ENCODE measurements around the gene CRYBG2.

DNA sequence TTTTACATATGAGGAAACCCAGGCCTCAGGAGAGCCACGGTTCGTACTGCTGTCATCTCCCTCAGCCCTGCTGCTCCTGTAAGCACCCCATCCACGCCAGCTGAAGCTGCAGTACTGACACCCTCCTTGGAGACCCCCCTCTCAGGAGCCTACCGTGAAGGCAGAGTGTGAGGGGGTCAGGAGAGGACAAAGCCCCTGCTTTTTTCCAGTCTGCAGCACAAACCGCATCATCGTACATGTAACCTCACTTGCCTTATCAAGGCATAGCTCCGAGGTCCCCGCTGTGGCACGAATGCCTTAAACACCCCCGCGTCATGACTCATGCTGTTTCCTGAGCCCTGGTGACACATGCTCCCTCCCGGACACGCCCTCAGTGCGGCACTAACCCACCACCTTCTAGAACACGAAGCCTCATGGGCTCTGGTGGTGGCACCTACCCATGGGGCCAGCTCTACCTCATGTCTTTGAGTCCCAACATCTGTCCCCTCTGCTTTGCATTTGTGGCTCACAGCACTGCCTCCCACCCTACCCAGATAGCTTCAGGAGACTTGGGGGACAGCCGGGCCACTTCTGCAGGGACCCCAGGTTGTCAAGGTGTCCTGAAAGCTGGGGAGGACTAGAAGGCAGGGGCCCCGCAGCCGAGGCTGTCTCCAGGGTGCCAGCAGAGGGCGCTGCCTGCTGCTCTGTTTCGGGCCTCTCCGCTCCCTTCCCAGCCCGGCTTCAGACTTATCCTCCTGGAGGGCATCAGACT, 69.2 kb downstream of the CRYBG2 start:
- TF ChIP-seq POLR2A (IDR thresholded peaks at IDR 0.05): no peak
- TF ChIP-seq, protein P1, sequence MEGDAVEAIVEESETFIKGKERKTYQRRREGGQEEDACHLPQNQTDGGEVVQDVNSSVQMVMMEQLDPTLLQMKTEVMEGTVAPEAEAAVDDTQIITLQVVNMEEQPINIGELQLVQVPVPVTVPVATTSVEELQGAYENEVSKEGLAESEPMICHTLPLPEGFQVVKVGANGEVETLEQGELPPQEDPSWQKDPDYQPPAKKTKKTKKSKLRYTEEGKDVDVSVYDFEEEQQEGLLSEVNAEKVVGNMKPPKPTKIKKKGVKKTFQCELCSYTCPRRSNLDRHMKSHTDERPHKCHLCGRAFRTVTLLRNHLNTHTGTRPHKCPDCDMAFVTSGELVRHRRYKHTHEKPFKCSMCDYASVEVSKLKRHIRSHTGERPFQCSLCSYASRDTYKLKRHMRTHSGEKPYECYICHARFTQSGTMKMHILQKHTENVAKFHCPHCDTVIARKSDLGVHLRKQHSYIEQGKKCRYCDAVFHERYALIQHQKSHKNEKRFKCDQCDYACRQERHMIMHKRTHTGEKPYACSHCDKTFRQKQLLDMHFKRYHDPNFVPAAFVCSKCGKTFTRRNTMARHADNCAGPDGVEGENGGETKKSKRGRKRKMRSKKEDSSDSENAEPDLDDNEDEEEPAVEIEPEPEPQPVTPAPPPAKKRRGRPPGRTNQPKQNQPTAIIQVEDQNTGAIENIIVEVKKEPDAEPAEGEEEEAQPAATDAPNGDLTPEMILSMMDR (IDR thresholded peaks at IDR 0.05): peak in 2 of 3 experiments; percentile 28 to 59

Measured in testis (tissue), 2 donors.